ENCODE measurements around the gene MRTFB. TPM values are rescaled to one million over a fixed set of nuclear protein-coding genes. Genes with fewer than 3 reads are reported as not detected.

Gene MRTFB
- total RNA-seq, 1 experiment from 2014 or later, result 12.7 TPM

- H3K4me3 ChIP-seq (ENCODE audit: low read length), result peak overlapping the region; percentile 90
- intact Hi-C loops (cut with micrococcal nuclease), result loop anchor here (5.0 to 10.0 kb wide), 2 partner anchors 82 to 155 kb away; no protein-coding TSS in a partner anchor
- no peaks in the 10 kb centered on the region for H3K27me3 ChIP-seq (ENCODE audit: low read length)
- BruUV-seq (replicated peaks), result no TSS peak
- ChIA-PET POLR2A (ENCODE audit: unreplicated experiment) (interaction anchor here (0.7 kb wide), 1 partner anchor 37 kb away, joined by 10 read pairs; no protein-coding TSS in a partner anchor), CTCF (no interaction called here)
- H3K9me2 ChIP-seq (replicated peaks; ENCODE audit: low read length), result no peaks in the 10 kb centered on the region
- no peaks in the 10 kb centered on the region for H3K9me3 ChIP-seq (ENCODE audit: low read length)
- no peaks in the 10 kb centered on the region for H3K36me3 ChIP-seq (ENCODE audit: low read depth, low read length)
- no peaks in the 10 kb centered on the region for H3F3A ChIP-seq (ENCODE audit: low read length, unreplicated experiment)
- H3K27ac ChIP-seq (ENCODE audit: low read length), result peak overlapping the region; percentile 39
- TF ChIP-seq EZH2phosphoT487 (IDR thresholded peaks at IDR 0.05; ENCODE audit: borderline replicate concordance, low read length), result no peak
- no peak for TF ChIP-seq EZH2 (IDR thresholded peaks at IDR 0.05; ENCODE audit: low read length, unreplicated experiment)
- TF ChIP-seq CTCF (conservative IDR thresholded peaks at IDR 0.05; ENCODE audit: low read depth, low read length), result no peak
- peaks cover 31% of the 10 kb centered on the region for H3K4me1 ChIP-seq (ENCODE audit: insufficient read depth, low read length)
- ATAC-seq, result peak; percentile 29
- peaks cover 54% of the 10 kb centered on the region for H3K79me2 ChIP-seq (ENCODE audit: low read length)
- peak overlapping the region; percentile 92 for H3K9ac ChIP-seq (ENCODE audit: low read length)
- peak overlapping the region; percentile 95 for H3K4me2 ChIP-seq (ENCODE audit: low read length)
- H2AFZ ChIP-seq (ENCODE audit: low read length), result peak overlapping the region; percentile 84
- no peak for DNase-seq
- no peaks in the 10 kb centered on the region for H4K20me1 ChIP-seq (ENCODE audit: low read length)
Observed at GRCh38 chr16:14302399-14303181, 231.5 kb downstream of the MRTFB start.

GRCh38 chr16:14303182-14303618, 232.1 kb downstream of the MRTFB start:
- Histone ChIP-seq H3F3A (ENCODE audit: low read length, unreplicated experiment) (no peaks in the 10 kb centered on the region), H3K27me3 (ENCODE audit: low read length) (no peaks in the 10 kb centered on the region), H2AFZ (ENCODE audit: low read length) (peak overlapping the region; percentile 84), H3K9ac (ENCODE audit: low read length) (peak overlapping the region; percentile 92), H3K27ac (ENCODE audit: low read length) (peak overlapping the region; percentile 39), H3K79me2 (ENCODE audit: low read length) (peaks cover 60% of the 10 kb centered on the region), H3K9me3 (ENCODE audit: low read length) (no peaks in the 10 kb centered on the region), H3K4me1 (ENCODE audit: insufficient read depth, low read length) (peaks cover 37% of the 10 kb centered on the region), H3K36me3 (ENCODE audit: low read depth, low read length) (no peaks in the 10 kb centered on the region), H3K9me2 (replicated peaks; ENCODE audit: low read length) (no peaks in the 10 kb centered on the region), H3K4me2 (ENCODE audit: low read length) (peak overlapping the region; percentile 95), H4K20me1 (ENCODE audit: low read length) (no peaks in the 10 kb centered on the region), H3K4me3 (ENCODE audit: low read length) (peak overlapping the region; percentile 90)
- ATAC-seq (no peak), DNase-seq (no peak)
- TF ChIP-seq EZH2phosphoT487 (IDR thresholded peaks at IDR 0.05; ENCODE audit: borderline replicate concordance, low read length) (no peak), CTCF (conservative IDR thresholded peaks at IDR 0.05; ENCODE audit: low read depth, low read length) (no peak), EZH2 (IDR thresholded peaks at IDR 0.05; ENCODE audit: low read length, unreplicated experiment) (no peak)
- CTCF ChIA-PET, result no interaction called here
- POLR2A ChIA-PET (ENCODE audit: unreplicated experiment), result interaction anchor here (0.7 kb wide), 1 partner anchor 36 kb away, joined by 10 read pairs; no protein-coding TSS in a partner anchor
- TSS peak; percentile 30 for BruUV-seq (replicated peaks)
- intact Hi-C loops (cut with micrococcal nuclease), result loop anchor here (5.0 to 10.0 kb wide), 2 partner anchors 82 to 154 kb away; no protein-coding TSS in a partner anchor
